GM12891 (cell line): ENCODE results near the gene TMEM11.
A peak's percentile ranks its signal among the peaks of the same experiment; 100 is the strongest.

Experiments
- DNase-seq: peaks from one replicate; pipeline ENCODE4 v3.0.0; 2011; ENCODE audit warnings: low spot score; ENCODE audit not compliant: insufficient read length
- FAIRE-seq: peaks from 2 replicates; lab custom pipeline; 2011; peaks lifted over from hg19 to GRCh38; lab: Jason Lieb, UNC
- PAX5 ChIP-seq: IDR thresholded peaks from 2 replicates; pipeline ENCODE4 v1.6.1; 2011; ENCODE audit warnings: low read length, moderate library complexity, mild to moderate bottlenecking; ENCODE audit not compliant: insufficient read depth, severe bottlenecking
- POLR2A ChIP-seq: IDR thresholded peaks from 2 replicates; pipeline ENCODE4 v1.6.1; 2011; ENCODE audit warnings: low read depth, low read length, control low read depth
- POLR2AphosphoS5 ChIP-seq: IDR thresholded peaks from 2 replicates; pipeline ENCODE4 v1.6.1; 2011; ENCODE audit warnings: low read depth, low read length, control low read depth
- POU2F2 ChIP-seq: IDR thresholded peaks from 2 replicates; pipeline ENCODE4 v1.6.1; 2011; ENCODE audit warnings: low read depth, mild to moderate bottlenecking, control low read depth, low read length, moderate library complexity
- SPI1 ChIP-seq: IDR thresholded peaks from 2 replicates; pipeline ENCODE4 v1.6.1; 2011; ENCODE audit warnings: low read depth, low read length, control low read depth
- TAF1 ChIP-seq: IDR thresholded peaks from 2 replicates; pipeline ENCODE4 v1.6.1; 2011; ENCODE audit warnings: low read depth, low read length, control low read depth

TMEM11 gene

DNA sequence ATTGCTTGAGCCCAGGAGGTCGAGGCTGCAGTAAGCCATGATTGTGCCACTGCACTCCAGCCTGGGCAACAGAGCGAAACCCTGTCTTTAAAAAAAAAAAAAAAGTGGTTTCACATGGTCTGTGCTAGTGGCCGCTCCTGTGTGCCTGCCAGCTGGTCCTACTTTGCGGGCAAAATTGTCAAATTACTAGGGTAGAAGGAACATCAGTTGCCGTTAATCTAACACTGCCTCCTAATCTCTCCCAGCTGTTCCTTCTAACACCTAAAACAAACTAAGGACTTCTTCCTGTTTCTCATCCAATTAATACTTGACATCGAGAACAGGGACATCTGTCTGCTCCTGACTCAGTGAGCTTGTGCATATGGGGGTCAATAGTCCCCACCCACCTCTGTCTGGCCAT is 23.9 kb downstream of the TMEM11 start:
- DNase-seq (no peak), FAIRE-seq (no peak)
- TF ChIP-seq POU2F2: no peak
- no peak for TF ChIP-seq POLR2A
- TF ChIP-seq POLR2AphosphoS5: no peak
- no peak for TF ChIP-seq SPI1
- TF ChIP-seq TAF1: no peak
- TF ChIP-seq PAX5: no peak

DNA sequence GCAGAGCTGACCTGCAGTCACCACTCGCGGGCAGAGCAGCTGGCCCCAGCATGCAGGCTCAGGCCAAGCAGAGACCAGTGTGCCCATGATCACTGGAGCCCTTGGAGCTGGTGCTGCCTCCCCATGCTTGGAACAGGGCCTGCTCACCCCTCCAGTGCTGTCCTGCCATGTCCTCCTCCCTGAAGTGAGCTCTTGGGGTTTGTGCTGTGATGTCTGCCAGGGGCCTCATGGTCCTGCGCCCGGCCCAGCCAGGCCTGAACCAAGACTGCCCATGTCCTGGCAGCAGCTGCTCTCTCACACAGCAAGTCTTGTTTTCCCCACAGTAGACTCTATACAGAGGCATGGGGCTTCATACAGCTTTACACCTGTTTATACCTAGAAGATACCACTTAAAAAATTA is 24.6 kb downstream of the TMEM11 start:
- no peak for FAIRE-seq
- DNase-seq: no peak
- TF ChIP-seq SPI1 (no peak), TAF1 (no peak), POLR2AphosphoS5 (no peak), PAX5 (no peak), POLR2A (no peak), POU2F2 (no peak)

- no peak for DNase-seq
- FAIRE-seq: no peak
- no peak for TF ChIP-seq POLR2A
- TF ChIP-seq PAX5: no peak
- no peak for TF ChIP-seq SPI1
- TF ChIP-seq TAF1: no peak
- TF ChIP-seq POU2F2: no peak
- no peak for TF ChIP-seq POLR2AphosphoS5
Measured at GRCh38 chr17:21186399-21187187, 27.4 kb downstream of the TMEM11 start.

GRCh38 chr17:21185061-21185460 is 28.9 kb downstream of the TMEM11 start:
- TF ChIP-seq POLR2A: no peak
- TF ChIP-seq POLR2AphosphoS5: no peak
- no peak for TF ChIP-seq SPI1
- no peak for TF ChIP-seq PAX5
- TF ChIP-seq TAF1: no peak
- TF ChIP-seq POU2F2: no peak
- FAIRE-seq (no peak), DNase-seq (no peak)

GRCh38 chr17:21184570-21184969 is 29.4 kb downstream of the TMEM11 start:
- TF ChIP-seq POLR2AphosphoS5 (no peak), SPI1 (no peak), POLR2A (no peak), POU2F2 (no peak), TAF1 (no peak)
- DNase-seq (no peak), FAIRE-seq (no peak)

- TF ChIP-seq PAX5: no peak
- no peak for TF ChIP-seq POU2F2
- TF ChIP-seq TAF1: no peak
- no peak for TF ChIP-seq POLR2A
- TF ChIP-seq SPI1: no peak
- no peak for TF ChIP-seq POLR2AphosphoS5
- DNase-seq (no peak), FAIRE-seq (peak; percentile 55)
Measured at GRCh38 chr17:21183468-21183867, 30.5 kb downstream of the TMEM11 start.

- FAIRE-seq: no peak
Measured at GRCh38 chr17:21177854-21178600, 35.9 kb downstream of the TMEM11 start.

GRCh38 chr17:21177401-21177800 is 36.6 kb downstream of the TMEM11 start:
- no peak for DNase-seq
- FAIRE-seq: no peak
- TF ChIP-seq POLR2AphosphoS5 (no peak), TAF1 (no peak), POLR2A (no peak), SPI1 (no peak), PAX5 (no peak), POU2F2 (no peak)

More at GRCh38 chr17:21177854-21178600, 35.9 kb downstream of the TMEM11 start:
- TF ChIP-seq PAX5: no peak
- no peak for TF ChIP-seq POU2F2
- TF ChIP-seq SPI1: no peak
- TF ChIP-seq POLR2A: no peak
- TF ChIP-seq TAF1: no peak
- no peak for TF ChIP-seq POLR2AphosphoS5
- no peak for DNase-seq

DNA sequence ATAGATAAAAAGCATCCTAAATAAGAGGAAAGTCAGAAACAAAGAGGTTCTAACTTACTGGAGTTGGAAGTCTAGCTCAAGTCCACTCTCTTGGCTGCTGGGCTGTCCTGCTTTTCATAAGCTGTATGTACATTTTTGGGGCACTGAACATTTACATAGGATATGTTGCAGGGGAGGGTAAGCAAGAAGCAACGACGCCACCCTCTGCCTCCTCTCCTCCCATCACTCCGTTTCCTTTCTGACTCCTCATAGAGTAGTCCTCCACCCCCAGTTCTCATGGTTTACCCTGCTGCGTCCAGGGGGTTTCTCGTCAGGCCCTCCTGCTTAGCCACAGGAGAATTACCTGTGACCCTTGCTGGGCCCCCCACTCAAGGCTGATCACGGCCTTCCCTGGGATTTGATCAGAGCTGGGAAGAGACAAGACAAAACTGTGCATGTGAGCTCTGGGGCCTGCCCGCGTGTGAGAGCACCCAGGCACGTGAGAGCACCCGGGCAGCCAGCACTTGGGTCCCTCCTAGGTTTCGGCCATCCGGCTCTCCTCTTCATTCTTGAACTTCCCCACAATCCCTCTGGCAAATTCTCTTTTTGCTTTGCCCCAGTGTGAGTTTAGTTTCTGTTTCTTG is 37.1 kb downstream of the TMEM11 start:
- TF ChIP-seq TAF1 (no peak), POLR2A (no peak), PAX5 (no peak), SPI1 (no peak), POLR2AphosphoS5 (no peak), POU2F2 (no peak)
- DNase-seq: no peak
- no peak for FAIRE-seq
